Heart left ventricle (tissue), 13 donors: ENCODE data around the gene UGT2A1.

ENCODE experiments used
- CTCF ChIP-seq, 12 donors: fragments of 200-600 bp; sonication (generic) in 4 of 12; IDR thresholded peaks; one replicate each; pipeline versions ENCODE4 v1.5.0 to v1.8.0; 2018 to 2022; ENCODE audit warnings: antibody characterized with exemption in 12 of 12, mild to moderate bottlenecking in 5 of 12
- POLR2A ChIP-seq, 2 donors: fragments of 450-650 bp; IDR thresholded peaks; one replicate each; pipeline ENCODE4 v1.6.1; 2017; ENCODE audit warnings: antibody characterized with exemption in 2 of 2, mild to moderate bottlenecking in 2 of 2, moderate library complexity in 2 of 2
- donor health status: ischemic (EF 13 %, LVEDD 7.1; RV severe dilation, severe dysfunction).
- donor health status: DM: no; HTN: yes; CAD: no.
- donor health status: DM: no; HTN: no; CAD: no.
- donor health status: ischemic (EF 25% LVEDD 6.9; RV normal size, moderate dysfunction).
- donor health status: ischemic (EF 25% LVEDD 5.7; RV mildly dilated, moderate dysfunction).
- donor health status: ischemic (EF 35%, LVEDD 5.7; RV mildly dilated, moderate dysfunction).
- donor health status: nonischemic (EF 11% LVEDD 7.7; RV severe dilation, severe dysfunction).
- donor health status: DM: yes; HTN: yes; CAD: no.
- donor health status: PGD.
- donor health status: ischemic (EF 29% LVEDD 5.4; RV normal size, mild dysfunction).
- donor health status: nonischemic (EF 23%, LVEDD 6.1; RV moderate dilation, normal function).

DNA sequence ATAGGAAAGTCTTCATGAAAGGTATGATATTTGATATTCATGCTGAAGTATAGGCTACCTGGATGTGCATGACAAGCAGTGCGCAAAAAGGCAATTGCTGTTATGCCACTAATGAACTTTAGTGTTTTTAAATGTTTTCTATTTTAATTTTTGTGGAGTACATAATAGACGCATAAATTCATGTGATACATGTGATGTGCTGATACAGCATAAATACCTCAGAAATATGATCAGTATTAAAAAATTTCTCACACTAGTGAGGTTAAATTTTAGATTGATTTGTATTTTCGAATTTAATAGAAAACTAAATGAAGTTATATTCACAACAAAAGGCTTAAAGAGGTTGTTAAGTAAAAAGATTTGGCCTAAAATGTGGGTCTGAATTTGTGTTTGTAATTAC, 2.2 kb downstream of the UGT2A1 start:
- TF ChIP-seq POLR2A (IDR thresholded peaks at IDR 0.05), result no peak
- no peak for TF ChIP-seq CTCF (IDR thresholded peaks at IDR 0.05)
